ENCODE measurements around the gene TMSB4X.

The TMSB4X gene

DNA sequence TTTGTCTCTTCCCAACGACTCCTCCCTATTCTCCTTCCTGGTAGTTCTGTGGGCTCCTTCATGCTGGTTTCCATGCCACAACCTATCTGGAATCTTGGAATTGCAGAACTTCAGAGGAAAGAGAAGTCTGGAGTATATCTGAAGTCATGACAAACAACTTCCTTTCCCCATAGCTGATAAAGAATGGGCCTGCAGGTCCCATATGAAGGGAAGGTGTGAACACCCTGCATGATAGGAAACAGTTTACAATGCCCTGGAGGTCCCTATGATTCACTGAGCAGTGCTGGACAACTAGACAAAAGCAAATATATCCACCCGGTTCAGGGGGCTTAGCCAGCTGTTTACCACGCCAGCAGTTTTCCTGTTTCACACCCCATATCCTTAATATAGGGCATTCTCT lies 50.1 kb downstream of the TMSB4X start:
- TF ChIP-seq REST (IDR thresholded peaks at IDR 0.05; ENCODE audit: insufficient read depth in 1 of 2, low read depth in 2 of 2, low read length in 2 of 2) (no peak), POLR2AphosphoS5 (IDR thresholded peaks at IDR 0.05; ENCODE audit: low read depth, low read length) (no peak), TAF1 (IDR thresholded peaks at IDR 0.05; ENCODE audit: borderline replicate concordance, insufficient read depth, low read length) (no peak), SIN3A (IDR thresholded peaks at IDR 0.05; ENCODE audit: borderline replicate concordance, insufficient read depth, low read length) (no peak), FOXP2 (optimal IDR thresholded peaks at IDR 0.05; ENCODE audit: borderline replicate concordance, extremely low read depth, extremely low read length, insufficient read depth) (no peak)
